Gastrocnemius medialis (tissue), 4 donors: ENCODE measurements around the gene PRND.

Source experiments
- POLR2A ChIP-seq, 2 donors: fragments of 450-650 bp; IDR thresholded peaks; one replicate each; pipeline ENCODE4 v1.6.1; 2017; ENCODE audit warnings: antibody characterized with exemption in 2 of 2, mild to moderate bottlenecking in 2 of 2, moderate library complexity in 2 of 2
- TF ChIP-seq, protein P1 (sequence below), 5 experiments: fragments of 450-650 bp in 3 of 5; fragments of 200-600 bp in 2 of 5; sonication (generic) in 2 of 5; IDR thresholded peaks in 4 of 5; conservative IDR thresholded peaks in 1 of 5; 1 replicate in 4 of 5; 2 replicates in 1 of 5; pipeline ENCODE4 v1.5.1; 2016 to 2019; ENCODE audit warnings: antibody characterized with exemption in 5 of 5, mild to moderate bottlenecking in 3 of 5, moderate library complexity in 3 of 5

DNA sequence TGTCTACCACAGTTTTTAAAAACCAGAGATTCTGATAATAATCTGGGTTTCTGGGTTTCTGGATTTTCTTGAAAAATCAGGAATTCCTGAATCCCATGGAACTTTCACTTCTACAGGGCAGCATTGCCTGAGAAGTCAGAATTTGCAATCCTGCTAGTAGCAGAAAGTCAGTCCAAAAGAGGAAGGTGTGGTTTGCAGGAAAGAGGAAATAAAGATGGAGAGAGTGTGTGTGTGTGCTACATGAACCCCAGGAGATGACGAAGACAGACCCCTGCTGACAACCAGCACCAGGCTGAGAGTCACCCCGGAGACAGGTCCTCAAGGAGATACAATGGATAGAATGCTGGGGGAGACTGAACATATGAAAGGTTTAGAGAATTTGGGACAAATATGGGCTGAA lies 44.9 kb downstream of the PRND start:
- TF ChIP-seq, protein P1, sequence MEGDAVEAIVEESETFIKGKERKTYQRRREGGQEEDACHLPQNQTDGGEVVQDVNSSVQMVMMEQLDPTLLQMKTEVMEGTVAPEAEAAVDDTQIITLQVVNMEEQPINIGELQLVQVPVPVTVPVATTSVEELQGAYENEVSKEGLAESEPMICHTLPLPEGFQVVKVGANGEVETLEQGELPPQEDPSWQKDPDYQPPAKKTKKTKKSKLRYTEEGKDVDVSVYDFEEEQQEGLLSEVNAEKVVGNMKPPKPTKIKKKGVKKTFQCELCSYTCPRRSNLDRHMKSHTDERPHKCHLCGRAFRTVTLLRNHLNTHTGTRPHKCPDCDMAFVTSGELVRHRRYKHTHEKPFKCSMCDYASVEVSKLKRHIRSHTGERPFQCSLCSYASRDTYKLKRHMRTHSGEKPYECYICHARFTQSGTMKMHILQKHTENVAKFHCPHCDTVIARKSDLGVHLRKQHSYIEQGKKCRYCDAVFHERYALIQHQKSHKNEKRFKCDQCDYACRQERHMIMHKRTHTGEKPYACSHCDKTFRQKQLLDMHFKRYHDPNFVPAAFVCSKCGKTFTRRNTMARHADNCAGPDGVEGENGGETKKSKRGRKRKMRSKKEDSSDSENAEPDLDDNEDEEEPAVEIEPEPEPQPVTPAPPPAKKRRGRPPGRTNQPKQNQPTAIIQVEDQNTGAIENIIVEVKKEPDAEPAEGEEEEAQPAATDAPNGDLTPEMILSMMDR (IDR thresholded peaks at IDR 0.05 in 4 of 5, conservative IDR thresholded peaks at IDR 0.05 in 1 of 5): no peak
- TF ChIP-seq POLR2A (IDR thresholded peaks at IDR 0.05): no peak
